Neural crest cell (in vitro differentiated cells): ENCODE data around the gene CDK10. TPM values are rescaled to one million over a fixed set of nuclear protein-coding genes. Genes with fewer than 3 reads are reported as not detected.

Source experiments
- DNase-seq: peaks from one replicate; pipeline ENCODE4 v3.0.0; 2021; ENCODE audit warnings: low read depth, mixed read lengths, low spot score
- H3K27ac Mint-ChIP-seq: one replicate; pipeline ENCODE4 v1.8.0; 2021; ENCODE audit warnings: mild to moderate bottlenecking, mixed read lengths; ENCODE audit not compliant: unreplicated experiment
- H3K27me3 Mint-ChIP-seq: 2 replicates; pipeline ENCODE4 v1.8.0; 2021; ENCODE audit warnings: low read depth, mild to moderate bottlenecking, mixed read lengths
- H3K36me3 Mint-ChIP-seq: 2 replicates; pipeline ENCODE4 v1.8.0; 2021; ENCODE audit warnings: low read depth, mild to moderate bottlenecking, mixed read lengths
- H3K4me1 Mint-ChIP-seq: 2 replicates; pipeline ENCODE4 v1.8.0; 2021; ENCODE audit warnings: mixed read lengths
- H3K4me3 Mint-ChIP-seq: one replicate; pipeline ENCODE4 v1.8.0; 2021; ENCODE audit warnings: mild to moderate bottlenecking, mixed read lengths
- H3K9me3 Mint-ChIP-seq: 2 replicates; pipeline ENCODE4 v1.8.0; 2021; ENCODE audit warnings: mixed read lengths
- CTCF ChIP-seq: fragments of 200-600 bp; sonication (generic); conservative IDR thresholded peaks from 2 replicates; pipeline ENCODE4 v1.5.0; 2021; ENCODE audit warnings: antibody characterized with exemption, mild to moderate bottlenecking
- total RNA-seq: library from RNA; stranded (reverse); gene quantifications from 2 replicates; pipeline ENCODE4 v1.2.1, GENCODE V29; 2021

The CDK10 gene
- total RNA-seq, 1 donor from 2014 or later: 127 TPM

- Mint-ChIP-seq H3K4me1 (peaks cover 11% of the 10 kb centered on the region), H3K4me3 (no peak overlapping the region), H3K36me3 (peaks cover 5% of the 10 kb centered on the region), H3K9me3 (no peaks in the 10 kb centered on the region), H3K27ac (no peak overlapping the region), H3K27me3 (peaks cover 2% of the 10 kb centered on the region)
- DNase-seq: no peak
- TF ChIP-seq CTCF: no peak
Observed at GRCh38 chr16:89710709-89711564, 24.4 kb downstream of the CDK10 start.

- Mint-ChIP-seq H3K27me3 (peaks cover 2% of the 10 kb centered on the region), H3K27ac (no peak overlapping the region), H3K4me1 (peaks cover 9% of the 10 kb centered on the region), H3K36me3 (peaks cover 5% of the 10 kb centered on the region), H3K9me3 (no peaks in the 10 kb centered on the region), H3K4me3 (no peak overlapping the region)
- peak; percentile 9 for TF ChIP-seq CTCF
- DNase-seq: peak; percentile 47
Observed at GRCh38 chr16:89711601-89712273, 25.2 kb downstream of the CDK10 start.

- Mint-ChIP-seq H3K4me3 (peak overlapping the region; percentile 49), H3K27me3 (peaks cover 2% of the 10 kb centered on the region), H3K27ac (no peak overlapping the region), H3K9me3 (no peaks in the 10 kb centered on the region), H3K4me1 (peaks cover 9% of the 10 kb centered on the region), H3K36me3 (peaks cover 5% of the 10 kb centered on the region)
- TF ChIP-seq CTCF: no peak
- DNase-seq: no peak
Observed at GRCh38 chr16:89712274-89712781, 25.8 kb downstream of the CDK10 start.

- Mint-ChIP-seq H3K9me3 (no peaks in the 10 kb centered on the region), H3K27me3 (no peaks in the 10 kb centered on the region), H3K36me3 (peaks cover 5% of the 10 kb centered on the region), H3K4me1 (peaks cover 21% of the 10 kb centered on the region), H3K4me3 (peak overlapping the region; percentile 19), H3K27ac (no peak overlapping the region)
- TF ChIP-seq CTCF: no peak
- DNase-seq: no peak
Observed at GRCh38 chr16:89716493-89716892, 30.0 kb downstream of the CDK10 start.

- no peak for TF ChIP-seq CTCF
- DNase-seq: no peak
- peaks cover 21% of the 10 kb centered on the region for H3K4me1 Mint-ChIP-seq
- peaks cover 5% of the 10 kb centered on the region for H3K36me3 Mint-ChIP-seq
- H3K4me3 Mint-ChIP-seq: peak overlapping the region; percentile 34
- no peaks in the 10 kb centered on the region for H3K27me3 Mint-ChIP-seq
- H3K27ac Mint-ChIP-seq: no peak overlapping the region
- no peaks in the 10 kb centered on the region for H3K9me3 Mint-ChIP-seq
Observed at GRCh38 chr16:89716916-89717687, 30.6 kb downstream of the CDK10 start.
